ENCODE data around the gene CAMK1D. TPM values are rescaled to one million over a fixed set of nuclear protein-coding genes. Genes with fewer than 3 reads are reported as not detected.

Gene CAMK1D
- total RNA-seq, 1 experiment from 2014 or later, result 6.3 TPM

DNA sequence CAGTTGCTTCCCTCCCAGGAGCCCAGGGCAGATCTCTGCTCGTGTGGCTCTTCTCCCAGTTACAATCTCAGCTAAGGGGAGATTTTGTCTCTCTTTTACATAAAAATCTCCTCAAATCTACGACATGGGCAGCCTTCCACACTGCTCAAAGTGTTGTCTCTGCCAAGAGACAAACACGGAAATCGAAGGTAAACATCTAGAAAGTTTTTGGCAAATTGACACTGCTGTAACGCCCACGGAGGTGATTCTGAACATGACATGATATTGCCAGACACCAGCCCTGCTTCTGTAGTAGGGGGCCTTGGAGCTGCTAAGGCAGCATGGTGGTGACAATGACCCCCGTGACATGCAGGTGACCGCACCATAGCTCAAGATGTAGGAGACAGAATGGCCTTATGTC, 523.8 kb downstream of the CAMK1D start:
- Histone ChIP-seq H3K23ac (ENCODE audit: insufficient read length, low read depth, low read length) (no peak overlapping the region), H2AK5ac (ENCODE audit: insufficient read length, low read length) (no peak overlapping the region), H3K56ac (ENCODE audit: insufficient read length, low read depth, low read length) (no peak overlapping the region), H3K9ac (ENCODE audit: extremely low read depth, insufficient read length, low read length) (no peak overlapping the region), H3K79me2 (ENCODE audit: insufficient read depth, low read length) (no peaks in the 10 kb centered on the region), H2AFZ (ENCODE audit: low read length) (no peak overlapping the region), H3K14ac (ENCODE audit: insufficient read depth, low read length) (no peak overlapping the region), H2BK20ac (ENCODE audit: low read depth, low read length, poor library complexity, severe bottlenecking) (no peak overlapping the region), H3K9me3 (ENCODE audit: control insufficient read depth, low read depth, low read length) (no peaks in the 10 kb centered on the region), H3K4ac (ENCODE audit: low read depth, low read length) (no peak overlapping the region), H3K79me1 (ENCODE audit: insufficient read depth, low read depth, low read length, poor library complexity, severe bottlenecking) (no peaks in the 10 kb centered on the region), H2BK12ac (ENCODE audit: insufficient read length, low read depth, low read length) (no peak overlapping the region), H4K5ac (ENCODE audit: insufficient read length, low read depth, low read length) (no peak overlapping the region), H2BK15ac (ENCODE audit: low read depth, low read length) (no peak overlapping the region), H3K18ac (ENCODE audit: insufficient read length, low read depth, low read length) (no peak overlapping the region), H2BK120ac (ENCODE audit: low read depth, low read length, poor library complexity, severe bottlenecking) (no peak overlapping the region), H3T11ph (ENCODE audit: low read length) (no peak overlapping the region), H3K4me1 (ENCODE audit: insufficient read depth, low read length) (no peaks in the 10 kb centered on the region), H3K23me2 (ENCODE audit: insufficient read length, low read depth, low read length, poor library complexity, severe bottlenecking) (no peaks in the 10 kb centered on the region), H3K27me3 (ENCODE audit: insufficient read depth, low read length) (no peaks in the 10 kb centered on the region), H4K8ac (replicated peaks; ENCODE audit: insufficient read length, low read depth, low read length) (no peak overlapping the region), H2BK5ac (ENCODE audit: insufficient read length, low read length) (no peak overlapping the region), H3K4me2 (ENCODE audit: insufficient read depth, insufficient read length, low read length) (no peak overlapping the region), H3K27ac (ENCODE audit: insufficient read length, low read depth, low read length) (no peak overlapping the region), H4K20me1 (ENCODE audit: control insufficient read depth, insufficient read depth, insufficient read length) (no peaks in the 10 kb centered on the region), H4K91ac (ENCODE audit: insufficient read length, low read depth, low read length) (no peak overlapping the region)
- TF ChIP-seq, protein P1, sequence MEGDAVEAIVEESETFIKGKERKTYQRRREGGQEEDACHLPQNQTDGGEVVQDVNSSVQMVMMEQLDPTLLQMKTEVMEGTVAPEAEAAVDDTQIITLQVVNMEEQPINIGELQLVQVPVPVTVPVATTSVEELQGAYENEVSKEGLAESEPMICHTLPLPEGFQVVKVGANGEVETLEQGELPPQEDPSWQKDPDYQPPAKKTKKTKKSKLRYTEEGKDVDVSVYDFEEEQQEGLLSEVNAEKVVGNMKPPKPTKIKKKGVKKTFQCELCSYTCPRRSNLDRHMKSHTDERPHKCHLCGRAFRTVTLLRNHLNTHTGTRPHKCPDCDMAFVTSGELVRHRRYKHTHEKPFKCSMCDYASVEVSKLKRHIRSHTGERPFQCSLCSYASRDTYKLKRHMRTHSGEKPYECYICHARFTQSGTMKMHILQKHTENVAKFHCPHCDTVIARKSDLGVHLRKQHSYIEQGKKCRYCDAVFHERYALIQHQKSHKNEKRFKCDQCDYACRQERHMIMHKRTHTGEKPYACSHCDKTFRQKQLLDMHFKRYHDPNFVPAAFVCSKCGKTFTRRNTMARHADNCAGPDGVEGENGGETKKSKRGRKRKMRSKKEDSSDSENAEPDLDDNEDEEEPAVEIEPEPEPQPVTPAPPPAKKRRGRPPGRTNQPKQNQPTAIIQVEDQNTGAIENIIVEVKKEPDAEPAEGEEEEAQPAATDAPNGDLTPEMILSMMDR (conservative IDR thresholded peaks at IDR 0.05), result no peak
- no CpG with 5 or more reads among the region's 8 CpGs for WGBS (ENCODE audit: extremely low coverage, insufficient read length, low lambda C conversion rate)
- Mint-ChIP-seq H3K9me3 (no peaks in the 10 kb centered on the region), H3K36me3 (ENCODE audit: insufficient read depth in 1 of 3, low read depth in 3 of 3) (no peaks in the 10 kb centered on the region), H3K4me3 (no peak overlapping the region), H3K27ac (no peak overlapping the region), H3K4me1 (peaks cover 0 to 3% of the 10 kb centered on the region in 2 experiments; a peak in 1 of 4 replicates), H3K27me3 (ENCODE audit: low read depth) (peaks cover 2% of the 10 kb centered on the region; the same call in 1 of the 2 replicates)
- DNase-seq, result no peak

All from H9 (cell line).